Measurements from ENCODE around the gene SLC16A11.

GRCh38 chr17:7072406-7072805, 28.5 kb upstream of the SLC16A11 start:
- no peak for TF ChIP-seq CTCF (IDR thresholded peaks at IDR 0.05; ENCODE audit: low read length)
- no peak for TF ChIP-seq EZH2phosphoT487 (IDR thresholded peaks at IDR 0.05; ENCODE audit: low read length)
- TF ChIP-seq EZH2 (optimal IDR thresholded peaks at IDR 0.05; ENCODE audit: low read depth, low read length) = no peak
